H9 (cell line): Measurements from ENCODE around the gene KRT6A. TPM values are rescaled to one million over a fixed set of nuclear protein-coding genes. Genes with fewer than 3 reads are reported as not detected.
A peak's percentile ranks its signal among the peaks of the same experiment; 100 is the strongest.

Source experiments
- DNase-seq: peaks from one replicate; pipeline ENCODE4 v3.0.0-alpha.2; 2017
- H2AFZ ChIP-seq: one replicate; pipeline ENCODE4 v1.6.1; 2013; ENCODE audit warnings: mild to moderate bottlenecking, low read length, control low read depth, moderate library complexity
- H2AK5ac ChIP-seq: 2 replicates; pipeline ENCODE4 v1.6.1; 2013; ENCODE audit warnings: low read length, control low read depth, mixed read lengths; ENCODE audit not compliant: insufficient read length
- H2BK120ac ChIP-seq: one replicate; pipeline ENCODE4 v1.6.1; 2013; ENCODE audit warnings: low read depth, mild to moderate bottlenecking, low read length, control low read depth, inconsistent platforms; ENCODE audit not compliant: poor library complexity, severe bottlenecking
- H2BK12ac ChIP-seq: 2 replicates; pipeline ENCODE4 v1.6.1; 2013; ENCODE audit warnings: low read length, control low read depth, mixed read lengths, low read depth; ENCODE audit not compliant: insufficient read length
- H2BK15ac ChIP-seq: 2 replicates; pipeline ENCODE4 v1.6.1; 2013; ENCODE audit warnings: low read depth, low read length, control low read depth
- H2BK20ac ChIP-seq: one replicate; pipeline ENCODE4 v1.6.1; 2013; ENCODE audit warnings: low read depth, mild to moderate bottlenecking, low read length, control low read depth, inconsistent platforms; ENCODE audit not compliant: poor library complexity, severe bottlenecking
- H2BK5ac ChIP-seq: 2 replicates; pipeline ENCODE4 v1.6.1; 2013; ENCODE audit warnings: low read length, control low read depth, mixed read lengths; ENCODE audit not compliant: insufficient read length
- H3K14ac ChIP-seq: 2 replicates; pipeline ENCODE4 v1.6.1; 2013; ENCODE audit warnings: low read length, control low read depth; ENCODE audit not compliant: insufficient read depth
- H3K18ac ChIP-seq: 2 replicates; pipeline ENCODE4 v1.6.1; 2013; ENCODE audit warnings: low read depth, mild to moderate bottlenecking, mixed read lengths, low read length, control low read depth; ENCODE audit not compliant: insufficient read length
- H3K23ac ChIP-seq: 2 replicates; pipeline ENCODE4 v1.6.1; 2013; ENCODE audit warnings: low read length, control low read depth, mixed read lengths, low read depth; ENCODE audit not compliant: insufficient read length
- H3K23me2 ChIP-seq: 2 replicates; pipeline ENCODE4 v1.6.1; 2013; ENCODE audit warnings: low read depth, mild to moderate bottlenecking, mixed read lengths, low read length, control low read depth; ENCODE audit not compliant: insufficient read length, poor library complexity, severe bottlenecking
- H3K27ac ChIP-seq: 2 replicates; pipeline ENCODE4 v1.5.1; 2013; ENCODE audit warnings: low read length, control low read depth, mixed read lengths, low read depth; ENCODE audit not compliant: insufficient read length
- H3K27me3 ChIP-seq: 2 replicates; pipeline ENCODE4 v1.6.1; 2013; ENCODE audit warnings: low read length, control low read depth, inconsistent platforms; ENCODE audit not compliant: insufficient read depth
- H3K4ac ChIP-seq: 2 replicates; pipeline ENCODE4 v1.6.1; 2013; ENCODE audit warnings: low read depth, mild to moderate bottlenecking, control low read depth, inconsistent platforms, low read length, moderate library complexity
- H3K4me1 ChIP-seq: 2 replicates; pipeline ENCODE4 v1.6.1; 2013; ENCODE audit warnings: low read length, control low read depth, inconsistent platforms; ENCODE audit not compliant: insufficient read depth
- H3K4me2 ChIP-seq: 2 replicates; pipeline ENCODE4 v1.6.1; 2013; ENCODE audit warnings: low read length, control low read depth, mixed read lengths; ENCODE audit not compliant: insufficient read length, insufficient read depth
- H3K56ac ChIP-seq: 2 replicates; pipeline ENCODE4 v1.6.1; 2013; ENCODE audit warnings: low read depth, mild to moderate bottlenecking, mixed read lengths, low read length, control low read depth; ENCODE audit not compliant: insufficient read length
- H3K79me1 ChIP-seq: 2 replicates; pipeline ENCODE4 v1.6.1; 2013; ENCODE audit warnings: low read depth, mild to moderate bottlenecking, moderate library complexity, low read length, control low read depth, inconsistent platforms; ENCODE audit not compliant: insufficient read depth, poor library complexity, severe bottlenecking
- H3K79me2 ChIP-seq: 2 replicates; pipeline ENCODE4 v1.6.1; 2013; ENCODE audit warnings: low read length, control low read depth, inconsistent platforms; ENCODE audit not compliant: insufficient read depth
- H3K9ac ChIP-seq: 2 replicates; pipeline ENCODE4 v1.6.1; 2013; ENCODE audit warnings: low read length, control low read depth, mixed read lengths; ENCODE audit not compliant: insufficient read length; ENCODE audit errors: extremely low read depth
- H3K9me3 ChIP-seq: one replicate; pipeline ENCODE4 v1.6.1; 2013; ENCODE audit warnings: low read depth, low read length, inconsistent platforms; ENCODE audit not compliant: control insufficient read depth
- H3T11ph ChIP-seq: one replicate; pipeline ENCODE4 v1.6.1; 2013; ENCODE audit warnings: mild to moderate bottlenecking, low read length, control low read depth, inconsistent platforms
- H4K20me1 ChIP-seq: one replicate; pipeline ENCODE4 v1.6.1; 2013; ENCODE audit not compliant: control insufficient read depth, insufficient read length, insufficient read depth
- H4K5ac ChIP-seq: 2 replicates; pipeline ENCODE4 v1.6.1; 2013; ENCODE audit warnings: low read depth, mild to moderate bottlenecking, mixed read lengths, low read length, control low read depth; ENCODE audit not compliant: insufficient read length
- H4K8ac ChIP-seq: replicated peaks from 2 replicates; pipeline ENCODE4 v1.6.1; 2013; ENCODE audit warnings: low read length, control low read depth, mixed read lengths, low read depth; ENCODE audit not compliant: insufficient read length
- H4K91ac ChIP-seq: 2 replicates; pipeline ENCODE4 v1.6.1; 2013; ENCODE audit warnings: low read depth, mild to moderate bottlenecking, moderate library complexity, mixed read lengths, low read length, control low read depth; ENCODE audit not compliant: insufficient read length
- H3K27ac Mint-ChIP-seq, 3 experiments: 2 replicates in 2 of 3; 3 replicates in 1 of 3; pipeline ENCODE4 v1.8.0; 2020 to 2021; ENCODE audit warnings: mixed read lengths in 3 of 3, mild to moderate bottlenecking in 1 of 3, moderate library complexity in 1 of 3
- H3K27me3 Mint-ChIP-seq: 2 replicates; pipeline ENCODE4 v1.8.0; 2021; ENCODE audit warnings: low read depth, mild to moderate bottlenecking, moderate library complexity, mixed read lengths
- H3K36me3 Mint-ChIP-seq, 3 experiments: 2 replicates in 2 of 3; 3 replicates in 1 of 3; pipeline ENCODE4 v1.8.0; 2020 to 2021; ENCODE audit warnings: low read depth in 3 of 3, mixed read lengths in 3 of 3; ENCODE audit not compliant: insufficient read depth in 1 of 3
- H3K4me1 Mint-ChIP-seq, 2 experiments: 2 replicates each; pipeline ENCODE4 v1.8.0; 2020; ENCODE audit warnings: mixed read lengths in 2 of 2
- H3K4me3 Mint-ChIP-seq, 2 experiments: 2 replicates in 1 of 2; 3 replicates in 1 of 2; pipeline ENCODE4 v1.8.0; 2020 to 2021; ENCODE audit warnings: mild to moderate bottlenecking in 2 of 2, mixed read lengths in 2 of 2, moderate library complexity in 1 of 2
- H3K9me3 Mint-ChIP-seq, 2 experiments: 2 replicates in 1 of 2; 3 replicates in 1 of 2; pipeline ENCODE4 v1.8.0; 2020; ENCODE audit warnings: mild to moderate bottlenecking in 2 of 2, mixed read lengths in 2 of 2, moderate library complexity in 1 of 2
- CTCF ChIP-seq: fragments of 200-600 bp; sonication (generic); conservative IDR thresholded peaks from 3 replicates; pipeline ENCODE4 v1.8.0; 2021; ENCODE audit warnings: antibody characterized with exemption, mild to moderate bottlenecking
- WGBS: extraction: QIAGEN DNeasy Blood & Tissue Kit; methylation state at CpG from one replicate; pipeline ENCODE4 v1.1.7; 2013; ENCODE audit warnings: missing lambda C conversion rate, low lambda C conversion rate, mixed read lengths; ENCODE audit not compliant: insufficient read length; ENCODE audit errors: extremely low coverage; 5-methylcytosine and 5-hydroxymethylcytosine counted together
- total RNA-seq: library from RNA; stranded (reverse); gene quantifications from 2 replicates; pipeline ENCODE4 v1.2.1, GENCODE V29; 2021

The KRT6A gene
- total RNA-seq, 1 experiment from 2014 or later, result not detected

- no peaks in the 10 kb centered on the region; the same call in 1 of the 2 replicates for H3K27me3 ChIP-seq
- H4K8ac ChIP-seq, result no peak overlapping the region
- Mint-ChIP-seq H3K27ac (peak overlapping the region in 1 of 3 experiments; percentile 48; a peak in 1 of 7 replicates), H3K27me3 (peaks cover 8% of the 10 kb centered on the region), H3K4me1 (peaks cover 15 to 16% of the 10 kb centered on the region in 2 experiments), H3K9me3 (no peaks in the 10 kb centered on the region), H3K4me3 (no peak overlapping the region), H3K36me3 (no peaks in the 10 kb centered on the region)
- H3K18ac ChIP-seq, result no peak overlapping the region
- no peak overlapping the region for H2AFZ ChIP-seq
- no peaks in the 10 kb centered on the region for H3K79me2 ChIP-seq
- H2BK12ac ChIP-seq, result no peak overlapping the region
- no peaks in the 10 kb centered on the region for H3K9me3 ChIP-seq
- no peak for TF ChIP-seq CTCF
- H3K23ac ChIP-seq, result no peak overlapping the region
- H3K79me1 ChIP-seq, result no peaks in the 10 kb centered on the region
- H3K4ac ChIP-seq, result no peak overlapping the region
- H3K9ac ChIP-seq, result no peak overlapping the region
- no peaks in the 10 kb centered on the region for H4K20me1 ChIP-seq
- H3K23me2 ChIP-seq, result no peaks in the 10 kb centered on the region
- no peak overlapping the region for H2BK120ac ChIP-seq
- H3K14ac ChIP-seq, result no peak overlapping the region
- no peak overlapping the region for H3K27ac ChIP-seq
- H2BK5ac ChIP-seq, result no peak overlapping the region
- H2BK20ac ChIP-seq, result no peak overlapping the region
- H3T11ph ChIP-seq, result no peak overlapping the region
- WGBS, result no CpG with 5 or more reads among the region's 5 CpGs
- H3K56ac ChIP-seq, result no peak overlapping the region
- no peak overlapping the region for H2AK5ac ChIP-seq
- DNase-seq, result peak; percentile 24
- no peak overlapping the region for H4K5ac ChIP-seq
- H4K91ac ChIP-seq, result no peak overlapping the region
- H3K4me1 ChIP-seq, result no peaks in the 10 kb centered on the region
- no peak overlapping the region for H2BK15ac ChIP-seq
- no peak overlapping the region for H3K4me2 ChIP-seq
Measured at GRCh38 chr12:52524898-52525591, 32.0 kb upstream of the KRT6A start.
